NCI-H748 (cell line): ENCODE data around the gene HCFC1.
A peak's percentile ranks its signal among the peaks of the same experiment; 100 is the strongest.

Source experiments
- DNase-seq: peaks from one replicate; lab custom pipeline; 2025; ENCODE audit not compliant: unreplicated experiment; lab: John Stamatoyannopoulos, UW

Gene HCFC1

DNA sequence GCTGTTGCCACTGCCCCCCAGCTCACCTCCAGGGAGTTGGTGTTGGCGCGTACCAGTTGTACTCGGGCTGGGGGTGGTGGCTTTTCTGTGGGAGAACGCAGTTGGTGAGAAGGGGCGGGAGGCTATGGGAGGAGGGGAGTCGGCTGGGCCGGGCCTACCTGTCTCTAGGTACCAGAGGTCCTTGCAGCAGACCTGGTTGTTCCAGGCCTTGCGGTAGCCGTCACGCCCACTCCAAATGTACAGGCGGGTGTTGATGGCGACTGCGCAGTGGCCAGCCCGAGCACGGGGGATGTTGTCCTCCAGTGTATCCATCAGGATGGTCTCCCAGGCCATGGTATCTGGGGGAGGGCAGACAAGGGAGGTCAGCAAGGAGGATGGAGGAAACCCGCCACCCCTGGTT, 11.5 kb downstream of the HCFC1 start:
- DNase-seq, result no peak

DNA sequence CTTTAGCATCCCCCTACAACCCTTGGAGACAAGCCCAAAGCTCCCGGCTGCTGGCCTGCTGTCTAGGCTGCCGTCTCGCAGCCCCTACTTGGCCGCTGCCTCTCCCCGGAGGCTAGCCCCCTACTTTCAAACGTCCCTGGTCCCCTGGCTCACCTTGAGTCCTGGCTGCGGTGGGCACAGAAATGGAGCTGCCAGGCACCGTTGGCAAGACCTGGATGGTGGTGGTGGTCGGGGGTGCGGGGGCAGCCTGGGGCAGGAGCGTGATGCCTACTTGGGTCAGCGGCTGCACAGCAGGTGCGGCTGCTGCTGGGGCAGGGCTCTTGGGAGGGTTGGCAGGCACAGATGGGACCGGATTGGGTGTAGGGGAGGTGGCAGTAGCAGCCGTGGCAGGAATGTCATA, 12.0 kb downstream of the HCFC1 start:
- DNase-seq, result no peak

DNA sequence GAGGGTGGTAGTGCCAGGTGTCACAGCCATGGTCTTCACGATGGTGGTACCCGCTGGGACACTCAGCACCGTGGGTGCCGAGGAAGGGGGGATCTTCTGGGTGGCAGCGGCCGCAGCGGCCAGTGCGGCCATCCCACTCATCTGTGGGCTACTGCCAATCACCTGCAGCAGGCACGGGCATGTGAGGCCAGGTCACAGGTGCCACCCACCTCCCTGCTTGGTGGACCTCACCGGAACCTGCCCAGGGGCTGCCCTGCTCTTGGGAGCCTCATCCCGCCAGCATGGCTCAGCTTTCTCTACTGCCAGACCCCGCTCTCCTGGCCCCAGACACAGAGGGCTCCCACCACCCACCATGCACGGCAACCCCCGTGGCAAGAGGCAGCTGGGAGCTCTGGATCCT, 13.0 kb downstream of the HCFC1 start:
- DNase-seq, result no peak

DNA sequence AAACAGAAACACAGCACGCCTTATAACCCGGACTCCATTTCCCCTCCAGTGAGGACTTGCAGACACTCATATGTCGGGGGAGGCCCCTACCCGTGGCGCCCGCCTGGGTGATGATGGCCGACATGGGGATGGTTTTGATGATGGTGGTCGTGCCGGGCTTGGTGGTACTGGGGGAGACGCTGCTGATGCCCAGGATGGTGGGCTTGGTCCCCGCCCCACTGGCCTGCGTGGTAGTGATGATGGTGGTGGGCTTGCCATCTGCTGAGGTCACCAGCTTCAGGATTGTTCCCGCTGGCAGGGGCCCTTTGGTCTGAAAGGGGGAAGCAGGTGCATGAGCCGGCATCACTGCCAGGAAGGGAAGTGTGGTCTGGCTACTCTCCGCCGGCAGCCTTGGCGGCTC, 14.4 kb downstream of the HCFC1 start:
- DNase-seq, result no peak

DNA sequence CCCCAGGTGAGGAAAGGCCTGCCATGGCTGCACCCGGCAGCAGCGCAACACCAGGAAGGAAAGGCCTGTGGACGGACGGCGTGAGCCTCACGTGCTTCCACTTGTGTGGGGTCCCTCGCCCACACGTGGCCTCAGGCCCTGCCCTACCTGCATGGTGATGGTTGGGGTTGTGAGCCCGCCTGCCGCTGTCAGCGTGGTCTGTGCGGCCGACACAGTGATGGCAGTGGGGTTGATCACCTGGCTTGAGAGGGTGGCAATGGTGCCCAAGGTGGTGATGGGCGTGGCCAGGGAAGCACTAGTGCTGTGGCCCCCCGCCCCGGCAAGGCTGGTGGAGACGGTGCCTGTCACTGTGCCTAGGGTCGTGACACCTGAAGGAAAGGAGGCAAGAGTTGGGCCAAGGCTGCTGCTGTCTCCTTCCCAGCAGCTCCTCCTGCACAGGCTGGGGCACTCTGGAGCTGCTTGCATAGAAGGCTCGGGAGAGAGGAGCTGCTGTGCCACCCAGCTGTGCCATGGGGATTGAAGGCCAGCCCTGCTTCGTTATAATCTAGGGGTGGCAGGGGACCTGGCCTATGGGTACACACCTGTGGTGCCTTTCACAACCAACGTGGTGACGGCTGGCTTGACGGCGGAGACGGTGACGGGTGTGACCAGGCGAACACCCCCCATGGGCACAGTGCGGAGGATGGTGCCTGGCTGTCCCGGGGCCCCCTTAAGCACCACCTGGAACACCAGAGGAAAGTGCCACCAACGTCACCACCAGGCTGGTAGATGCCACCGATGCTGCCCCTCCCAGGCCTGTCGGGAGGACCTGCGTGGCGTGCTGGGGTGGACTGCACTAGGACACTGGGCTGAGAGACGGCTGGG, 15.3 kb downstream of the HCFC1 start:
- no peak for DNase-seq

DNA sequence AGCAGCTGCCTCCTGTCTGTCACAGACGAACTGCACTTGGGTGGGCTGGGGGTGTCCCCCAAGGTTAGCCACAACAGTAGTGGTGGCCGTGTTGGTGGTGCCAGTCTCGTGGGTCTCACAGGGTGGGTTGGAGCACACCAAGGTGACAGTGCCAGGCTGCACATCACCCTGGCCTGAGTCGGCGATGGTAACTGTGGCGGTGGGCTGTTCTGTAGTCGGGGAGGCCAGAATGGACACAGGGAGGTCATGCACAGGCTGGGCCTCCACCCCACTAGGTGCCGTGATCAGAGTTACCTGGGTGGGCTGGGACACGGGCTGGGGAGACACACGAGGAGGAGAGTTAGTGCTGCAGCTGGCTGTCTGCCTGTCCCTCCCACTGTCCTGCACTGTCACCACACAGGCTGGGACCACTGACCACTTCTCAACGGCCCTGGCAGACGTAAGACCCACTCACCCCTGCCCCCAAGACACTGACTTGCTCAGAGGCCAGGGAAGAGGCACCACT, 16.3 kb downstream of the HCFC1 start:
- DNase-seq, result no peak

DNA sequence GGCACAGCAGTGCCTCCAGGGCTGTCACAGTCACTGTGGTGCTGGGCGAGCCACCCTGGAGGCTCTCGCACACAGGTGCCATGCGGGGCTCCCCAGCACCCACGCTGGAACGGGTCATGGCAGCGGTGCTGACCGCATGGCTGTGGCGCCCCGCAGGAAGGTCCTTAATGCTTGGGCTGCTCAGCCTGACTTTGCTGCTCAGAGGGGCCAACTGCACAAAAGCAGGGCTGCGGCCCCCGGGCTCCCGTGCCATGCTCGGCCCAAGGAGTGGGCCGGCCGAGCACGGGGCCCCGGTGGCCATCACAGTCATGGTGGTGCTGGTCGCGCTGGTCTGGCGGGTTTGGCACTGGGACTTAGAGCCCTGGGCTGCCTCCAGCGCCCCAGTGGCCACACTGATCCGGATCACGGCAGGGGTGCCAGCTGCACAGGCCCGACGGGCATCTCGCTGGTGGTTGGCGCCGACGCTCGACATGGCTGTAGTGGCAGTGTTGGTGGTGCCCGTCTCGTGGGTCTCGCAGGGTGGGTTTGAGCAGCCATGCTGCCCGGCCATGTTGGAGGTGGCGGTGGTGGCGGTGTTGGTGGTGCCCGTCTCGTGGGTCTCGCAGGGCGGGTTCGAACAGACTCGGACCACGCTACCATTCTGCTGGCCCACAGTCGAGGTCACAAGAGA, 16.9 kb downstream of the HCFC1 start:
- DNase-seq, result no peak

DNA sequence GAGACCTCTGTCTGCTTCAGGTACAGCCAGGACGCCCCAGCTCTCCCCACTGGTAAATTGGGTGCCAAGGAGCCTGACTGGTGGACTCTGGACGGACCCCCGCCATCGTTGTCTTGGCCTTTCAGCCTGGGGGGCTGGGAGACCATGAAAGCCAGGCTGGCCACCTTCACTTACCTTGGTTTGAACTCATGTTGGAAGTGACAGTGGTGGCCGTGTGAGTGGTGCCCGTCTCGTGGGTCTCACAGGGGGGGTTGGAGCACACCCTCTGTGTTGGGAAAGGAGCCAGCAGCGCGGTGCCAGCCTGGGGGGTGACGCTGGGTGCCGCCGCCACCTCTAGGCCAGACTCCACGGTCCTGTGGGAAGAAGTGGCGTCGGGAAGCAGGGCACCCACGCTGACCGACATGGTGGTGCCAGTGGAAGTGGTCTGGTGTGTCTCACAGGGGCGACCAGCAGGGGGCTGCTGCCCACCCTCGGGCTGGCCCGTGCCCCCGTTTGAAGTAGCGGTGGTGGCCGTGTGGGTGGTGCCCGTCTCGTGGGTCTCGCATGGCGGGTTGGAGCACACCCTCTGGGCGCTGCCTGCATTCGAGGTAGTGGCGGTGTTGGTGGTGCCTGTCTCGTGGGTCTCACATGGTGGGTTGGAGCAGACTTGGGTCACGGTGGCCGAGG, 17.6 kb downstream of the HCFC1 start:
- DNase-seq, result no peak

DNA sequence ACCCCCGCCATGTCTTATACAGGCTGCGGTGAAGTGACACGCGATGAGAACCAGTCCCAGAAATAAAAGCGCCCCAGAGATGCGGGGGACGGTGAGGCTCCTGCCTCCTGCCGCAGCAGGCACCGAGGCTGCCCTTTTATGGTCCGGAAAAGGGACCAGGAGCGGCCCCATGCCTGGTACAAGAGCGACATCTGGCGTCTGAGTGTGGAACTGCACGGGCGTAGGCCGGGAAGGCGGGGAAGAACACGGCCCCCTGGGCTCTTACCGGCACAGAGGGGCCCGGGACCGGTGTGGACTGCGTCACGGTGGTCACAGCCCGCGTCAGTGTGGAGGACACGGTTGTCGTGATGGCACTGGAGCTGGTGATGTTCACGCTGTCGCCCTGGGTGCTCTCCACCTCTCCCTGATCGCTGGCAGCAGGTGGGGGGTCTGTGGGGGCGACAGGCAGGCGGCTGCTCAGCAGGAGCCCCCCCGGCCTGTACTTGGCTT, 18.2 kb downstream of the HCFC1 start:
- peak; percentile 48 for DNase-seq

DNA sequence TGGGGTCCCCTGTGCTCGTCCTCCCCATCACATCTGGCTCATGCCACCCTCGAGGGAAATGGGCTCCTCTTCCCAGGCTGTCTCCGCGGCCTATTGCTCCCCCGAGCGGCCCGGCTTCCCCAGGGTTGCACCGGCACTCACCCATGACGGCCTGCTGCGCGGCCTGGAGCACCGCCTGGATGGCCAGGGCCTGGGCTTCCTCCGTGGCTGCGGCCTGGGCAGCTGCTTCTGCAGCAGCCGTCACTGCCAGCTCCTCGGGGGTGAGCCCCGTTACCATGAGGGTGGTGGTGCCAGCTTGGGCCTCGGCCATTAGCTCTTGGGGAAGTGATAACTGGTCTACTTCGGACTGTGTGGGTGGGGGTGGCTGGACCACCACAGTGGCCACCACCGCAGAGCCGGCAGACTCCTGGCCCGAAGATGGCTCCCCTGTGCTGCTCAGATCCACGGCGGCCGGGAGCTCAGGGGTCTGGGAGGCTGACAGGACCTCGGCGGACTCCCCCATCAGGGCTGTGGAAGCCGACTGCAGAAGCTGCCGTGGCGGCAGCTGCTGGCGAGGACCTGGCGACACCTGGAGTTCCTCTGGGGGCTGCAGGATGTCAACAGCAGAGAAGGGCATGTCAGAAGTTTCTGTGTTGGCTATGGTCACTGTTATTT, 19.1 kb downstream of the HCFC1 start:
- no peak for DNase-seq

DNA sequence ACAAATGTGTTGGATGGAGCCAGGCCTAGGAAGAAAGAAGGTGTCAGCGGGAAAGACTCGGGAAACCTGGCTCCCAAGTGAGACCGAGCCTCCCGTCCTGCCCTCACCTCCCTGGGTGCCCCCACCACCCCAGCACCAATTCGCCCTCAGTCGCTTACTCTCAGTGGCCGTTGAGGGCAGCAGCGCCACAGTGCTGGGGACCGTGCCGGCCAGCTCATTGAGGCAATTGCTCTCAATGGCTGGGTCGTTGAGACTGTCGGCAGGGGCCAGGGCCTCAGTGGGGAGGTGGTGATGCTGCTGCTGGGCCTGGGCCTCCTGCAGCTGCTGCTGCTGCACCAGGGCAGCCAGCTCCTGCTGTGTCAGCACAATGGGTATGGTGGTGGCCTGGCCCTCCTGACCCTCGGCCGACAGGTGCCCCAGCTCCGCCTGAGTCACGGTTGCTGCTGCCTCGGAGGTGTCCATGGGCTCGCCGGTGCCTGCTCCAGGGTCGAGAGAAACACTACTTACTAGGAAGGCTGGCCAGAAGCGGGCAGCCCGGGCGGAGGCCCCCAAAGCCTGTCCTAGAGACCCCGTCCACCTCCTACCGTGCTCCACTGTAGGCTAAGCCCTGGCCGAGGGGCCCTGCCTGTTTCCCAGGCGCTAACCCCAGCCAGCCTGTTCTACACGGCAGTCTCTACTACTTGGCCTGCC, 19.8 kb downstream of the HCFC1 start:
- no peak for DNase-seq

DNA sequence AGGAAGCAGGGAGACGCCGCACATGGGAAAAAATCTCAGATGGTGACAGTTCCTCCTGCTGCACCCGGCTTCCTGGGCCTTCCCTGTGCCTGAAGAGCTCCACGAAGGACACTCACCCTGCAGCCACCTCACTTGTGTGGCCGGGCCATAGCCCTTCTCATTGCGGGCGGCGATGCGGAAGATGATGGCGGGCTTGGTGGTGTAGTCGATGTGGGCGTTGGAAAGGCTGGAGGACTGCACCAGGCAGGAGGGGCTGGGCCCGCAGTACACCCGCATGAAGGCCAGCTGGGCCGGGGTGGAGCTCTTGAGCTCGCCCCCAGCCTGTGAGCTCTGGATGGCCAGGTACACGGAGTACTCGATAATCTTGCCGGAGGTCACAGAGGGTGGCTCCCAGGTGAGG, 21.5 kb downstream of the HCFC1 start:
- DNase-seq, result no peak

DNA sequence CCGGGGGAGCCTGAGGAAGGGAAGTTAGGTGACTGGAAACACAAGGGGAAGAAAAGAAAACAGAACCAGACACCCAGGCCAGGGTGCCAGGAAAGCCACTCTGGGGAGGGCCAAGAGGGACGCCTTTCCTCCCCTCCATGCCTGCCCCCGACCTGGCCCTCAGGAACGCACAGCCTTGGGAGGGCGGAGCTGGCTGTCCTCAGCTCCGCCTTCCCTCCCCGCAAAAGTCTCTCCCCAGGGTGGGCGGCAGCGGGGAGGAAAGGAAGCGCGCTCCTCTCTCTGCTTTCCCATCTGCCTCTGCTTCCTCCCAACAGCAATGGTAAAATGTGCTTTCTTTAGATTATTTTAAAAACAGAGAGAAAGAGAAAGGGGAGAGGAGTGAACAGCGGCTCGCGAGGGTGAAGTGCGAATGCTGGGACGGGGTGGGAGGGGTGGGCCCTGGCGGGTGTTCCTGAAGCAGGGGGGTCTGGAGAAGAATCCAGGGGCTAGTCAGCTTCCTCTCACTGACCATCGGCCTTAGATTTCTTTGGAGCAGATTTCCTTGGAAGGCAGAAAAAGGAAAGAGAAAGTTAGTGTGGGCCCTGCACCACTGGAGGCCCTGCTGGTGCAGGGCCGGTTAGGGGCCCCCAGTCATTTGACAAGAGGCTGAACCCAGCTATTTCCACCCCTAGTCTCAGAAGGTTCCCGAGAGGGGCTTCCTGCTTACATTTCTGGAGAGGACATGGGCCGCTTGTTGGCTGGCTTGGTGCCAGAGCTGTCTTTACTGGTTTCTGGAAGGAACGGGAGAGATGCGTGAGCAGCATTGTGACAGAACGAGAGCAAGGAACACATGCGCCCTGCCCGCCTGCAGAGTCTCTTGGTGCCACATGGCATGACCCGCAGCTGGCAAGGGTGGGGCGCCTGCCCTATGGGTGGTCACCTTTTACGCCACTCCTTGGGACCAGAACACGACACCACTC, 22.5 kb downstream of the HCFC1 start:
- no peak for DNase-seq

DNA sequence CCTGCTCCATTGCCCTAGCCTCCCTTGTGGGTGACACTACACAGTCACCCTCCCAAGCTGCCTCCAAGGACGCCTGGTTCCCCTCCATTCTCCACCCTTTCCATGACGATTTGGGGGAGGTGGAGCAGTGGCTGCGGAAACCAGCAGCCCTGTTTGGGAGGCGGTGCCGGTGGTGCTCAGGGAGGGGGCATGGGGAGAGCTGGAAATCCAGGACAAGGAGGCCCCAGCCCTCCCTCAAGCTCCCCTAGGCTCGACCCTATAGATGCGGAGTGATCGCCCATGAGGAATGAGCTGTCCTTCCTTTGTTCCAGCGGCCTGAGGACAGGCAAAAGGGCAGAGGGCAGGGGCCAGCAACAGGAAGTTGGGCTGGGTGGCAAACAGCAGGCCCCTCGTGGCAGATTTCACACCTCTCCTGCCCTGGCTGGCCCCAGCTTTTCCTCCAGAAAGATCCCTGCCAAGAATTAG, 23.6 kb downstream of the HCFC1 start:
- no peak for DNase-seq

DNA sequence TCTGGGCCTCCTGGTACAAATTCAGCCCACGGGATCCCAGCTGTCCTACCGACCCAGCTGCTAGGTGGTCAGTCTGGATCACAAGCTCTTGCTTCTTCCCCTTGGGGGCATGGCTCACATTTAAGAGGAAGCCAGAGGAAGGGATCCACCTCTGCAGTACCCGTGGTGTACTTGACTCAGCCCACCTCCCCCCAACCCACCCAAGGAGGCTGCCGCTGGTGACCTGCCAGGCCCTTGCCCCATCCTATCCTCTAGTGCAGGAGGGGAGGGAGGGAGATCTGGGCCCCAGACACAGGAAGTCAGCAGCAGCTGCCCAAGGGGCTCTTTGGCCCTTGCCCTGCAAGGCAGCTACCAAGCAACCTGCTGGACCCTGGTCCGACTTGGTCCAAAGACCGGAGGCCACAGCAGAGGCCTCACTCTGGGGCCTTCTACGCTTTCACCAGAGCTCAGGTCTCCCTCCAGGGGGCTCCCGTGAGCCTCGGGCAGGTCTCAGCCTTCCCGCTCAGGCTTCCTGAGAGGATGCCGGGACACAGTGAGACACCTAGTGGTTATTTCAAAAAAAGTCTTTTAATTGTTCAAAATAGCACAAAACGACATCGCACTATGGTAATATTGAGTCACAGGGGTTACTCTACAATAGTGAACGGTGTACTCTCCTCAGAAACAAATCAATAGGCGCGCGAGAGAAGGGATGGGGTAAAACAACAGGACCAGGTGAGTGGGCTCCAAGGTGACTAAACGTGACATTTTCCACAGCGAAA, 24.4 kb downstream of the HCFC1 start:
- DNase-seq, result peak; percentile 80

DNA sequence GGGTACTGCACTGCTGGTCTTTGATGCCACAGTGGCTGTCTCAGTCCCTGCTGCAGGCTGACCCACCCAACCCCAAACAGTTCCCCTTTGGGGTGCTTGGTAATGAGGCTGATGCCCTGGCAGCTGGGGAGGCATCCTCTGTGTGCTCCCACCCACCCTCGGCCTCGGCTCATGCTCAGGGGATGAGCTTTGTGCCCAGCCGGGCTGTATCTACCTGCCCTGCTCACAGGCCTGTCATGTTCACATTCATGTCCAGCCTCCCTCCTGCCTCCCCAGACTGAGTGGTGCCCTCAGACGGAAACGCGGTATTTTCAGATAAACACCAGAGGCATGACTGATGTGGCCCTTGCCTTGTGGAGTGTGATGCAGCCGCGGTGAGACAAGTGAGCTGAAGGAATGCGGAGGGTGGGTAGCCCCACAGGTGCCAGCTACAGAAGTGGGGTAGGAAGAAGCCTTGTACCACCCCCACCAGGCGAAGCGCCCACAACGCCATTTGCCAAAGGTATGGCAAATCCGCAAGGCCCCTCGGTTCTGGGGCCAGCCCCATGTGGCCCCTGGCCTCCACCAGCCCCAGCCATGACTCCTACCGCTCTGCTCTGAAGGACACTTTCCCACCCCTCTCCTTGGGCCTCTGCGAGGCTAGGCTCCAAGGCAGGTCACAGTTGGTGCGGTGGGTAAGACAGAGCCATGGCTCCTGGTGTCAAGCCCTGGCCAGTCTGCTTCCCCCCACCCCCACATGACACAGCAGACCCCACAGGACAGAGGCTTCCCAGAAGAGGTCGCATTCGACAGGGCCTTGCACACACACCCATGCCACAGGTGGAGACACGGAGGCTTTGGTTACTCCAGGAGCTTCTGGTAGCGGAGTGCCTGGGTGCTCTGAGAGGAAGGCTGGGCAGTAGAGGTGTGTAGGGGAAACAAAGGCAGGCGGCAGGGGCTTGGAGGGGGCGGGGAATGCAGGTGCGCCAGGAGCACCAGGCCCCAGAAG, 25.4 kb downstream of the HCFC1 start:
- no peak for DNase-seq

DNA sequence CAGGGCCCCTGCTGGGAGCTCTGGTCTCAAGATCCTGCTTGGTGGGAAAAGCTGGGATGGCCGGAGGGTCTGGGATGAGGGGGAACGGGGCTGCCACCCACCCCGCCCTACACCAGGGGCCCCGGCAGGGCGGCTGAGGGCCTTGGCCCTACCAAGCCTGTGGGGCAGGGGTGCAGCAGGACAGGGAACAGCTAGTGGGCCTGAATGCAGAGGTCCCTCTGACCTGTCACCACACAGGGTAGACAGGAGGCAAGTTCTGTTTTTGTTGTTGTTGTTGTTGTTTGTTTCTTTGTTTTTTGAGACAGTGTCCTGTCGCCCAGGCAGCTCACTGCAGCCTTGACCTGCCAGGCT, 26.8 kb downstream of the HCFC1 start:
- DNase-seq, result no peak
